Measurements from ENCODE around the gene ANO1. TPM values are rescaled to one million over a fixed set of nuclear protein-coding genes. Genes with fewer than 3 reads are reported as not detected.
A peak's percentile ranks its signal among the peaks of the same experiment; 100 is the strongest.

Gene ANO1
- total and polyA plus RNA-seq, 2 of the 8 experiments (the other 6 are each of a cell fraction or from before 2014, with no cell fraction given): 4.7 to 5.0 TPM

DNA sequence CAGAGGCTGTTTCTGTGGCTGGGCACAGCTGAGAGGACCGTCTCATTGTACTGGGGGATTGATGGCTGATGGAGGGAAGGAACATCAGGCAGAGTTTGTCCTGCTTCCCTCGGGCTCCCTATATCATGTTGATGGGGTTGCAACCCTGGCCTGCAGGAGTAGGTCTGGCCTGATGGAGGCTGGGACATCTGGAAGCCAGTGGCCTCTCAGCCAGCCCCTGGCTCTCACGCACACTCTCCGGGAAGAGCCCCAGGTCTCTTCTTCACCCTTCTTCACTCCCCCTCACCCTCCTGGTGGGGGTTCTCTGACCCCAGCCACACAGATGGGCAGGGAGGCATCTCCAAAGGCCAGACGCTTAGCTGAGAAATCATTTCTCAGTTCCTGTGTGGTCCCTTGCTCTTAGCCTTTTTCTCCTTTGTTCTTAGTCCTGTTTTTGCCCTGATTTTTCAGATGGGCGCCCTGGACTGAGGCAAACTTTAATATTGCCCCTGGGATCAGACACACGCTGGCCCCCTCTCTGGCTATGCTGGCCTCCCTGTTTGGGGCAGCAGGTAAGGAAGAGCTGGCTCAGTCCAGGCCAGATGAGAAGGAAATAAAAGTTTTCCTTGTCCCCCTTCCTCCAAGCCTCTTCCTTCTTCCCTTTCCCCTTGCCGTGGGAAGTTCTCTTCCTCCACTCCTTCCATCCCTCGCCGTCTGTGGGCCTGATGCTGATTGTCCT is 13.9 kb upstream of the ANO1 start:
- DNase-seq (ENCODE audit: low read depth in 1 of 2, low spot score in 2 of 2) (peak in 1 of 2 experiments; percentile 39), FAIRE-seq (no peak)
- no peak overlapping the region for H3K4ac ChIP-seq (replicated peaks; ENCODE audit: insufficient read length, low read depth, low read length)
- H3K18ac ChIP-seq (ENCODE audit: extremely low read depth, low read length): no peak overlapping the region
- H4K20me1 ChIP-seq (replicated peaks in 1 of 2; ENCODE audit: control insufficient read depth in 1 of 2, insufficient read depth in 2 of 2, low read length in 2 of 2): no peaks in the 10 kb centered on the region
- H4K8ac ChIP-seq (ENCODE audit: extremely low read depth, insufficient read depth, low read length): no peak overlapping the region
- H4K5ac ChIP-seq (ENCODE audit: insufficient read length, low read depth, low read length): no peak overlapping the region
- no peak overlapping the region for H2AFZ ChIP-seq (ENCODE audit: low read length)
- H2BK20ac ChIP-seq (ENCODE audit: low read length): no peak overlapping the region
- 0 out of 2 replicates have a peak overlapping the region, but pooled peaks have one; percentile 32 for H2AK5ac ChIP-seq (ENCODE audit: low read depth, low read length)
- no peak overlapping the region for H3K27ac ChIP-seq (ENCODE audit: low read depth, low read length)
- H2BK15ac ChIP-seq (ENCODE audit: low read length): no peak overlapping the region
- H3K4me3 ChIP-seq (ENCODE audit: extremely low read depth in 1 of 4, insufficient read depth in 2 of 4, low read depth in 3 of 4, low read length in 4 of 4): no peak overlapping the region
- ChIA-PET POLR2A (ENCODE audit: partially characterized antibody) (no interaction called here), CTCF (ENCODE audit: partially characterized antibody) (interaction anchor here (0.8 to 1.8 kb wide), 3 partner anchors 15 to 149 kb away, joined by 3 to 8 read pairs (median 3); no protein-coding TSS in a partner anchor)
- no peak overlapping the region for H2BK120ac ChIP-seq (replicated peaks; ENCODE audit: low read depth, low read length)
- H3K4me1 ChIP-seq (replicated peaks in 1 of 4; ENCODE audit: control insufficient read depth in 3 of 4, insufficient read depth in 4 of 4, low read length in 3 of 4): peaks cover 5 to 28% (median 7%) of the 10 kb centered on the region in 4 experiments
- H3K36me3 ChIP-seq (ENCODE audit: control insufficient read depth in 2 of 4, insufficient read depth in 4 of 4, low read length in 3 of 4): no peaks in the 10 kb centered on the region
- H3K56ac ChIP-seq (replicated peaks; ENCODE audit: insufficient read length, low read depth, low read length): no peak overlapping the region
- H3K23me2 ChIP-seq (ENCODE audit: low read depth, low read length): no peaks in the 10 kb centered on the region
- H2BK5ac ChIP-seq (ENCODE audit: low read depth, low read length): no peak overlapping the region
- no peak overlapping the region for H4K91ac ChIP-seq (replicated peaks; ENCODE audit: insufficient read length, low read length)
- H3K23ac ChIP-seq (ENCODE audit: insufficient read length): no peak overlapping the region
- no peaks in the 10 kb centered on the region for H3K79me2 ChIP-seq (ENCODE audit: control insufficient read depth in 1 of 2, insufficient read depth in 2 of 2, low read length in 2 of 2)
- no peaks in the 10 kb centered on the region for H3K9me3 ChIP-seq (ENCODE audit: insufficient read depth in 2 of 2, low read depth in 1 of 2, low read length in 1 of 2)
- H3K9ac ChIP-seq (replicated peaks in 1 of 4; ENCODE audit: extremely low read depth in 1 of 4, low read depth in 3 of 4, low read length in 3 of 4): no peak overlapping the region
- H3K14ac ChIP-seq (ENCODE audit: insufficient read length): no peak overlapping the region
- H3K79me1 ChIP-seq (ENCODE audit: low read depth, low read length): no peaks in the 10 kb centered on the region
- H2BK12ac ChIP-seq (ENCODE audit: low read depth, low read length): 0 out of 2 replicates have a peak overlapping the region, but pooled peaks have one; percentile 17
- WGBS, 2 experiments (ENCODE audit: extremely low coverage in 1 of 2, insufficient coverage in 1 of 2, insufficient read length in 1 of 2, insufficient replicate concordance in 2 of 2, low coverage in 1 of 2, low lambda C conversion rate in 2 of 2, missing lambda C conversion rate in 1 of 2): 92% methylated on average over 10 of the region's 10 CpGs; no CpG with 5 or more reads in 1 of the 2 experiments
- H3K27me3 ChIP-seq (replicated peaks in 1 of 4; ENCODE audit: control insufficient read depth in 3 of 4, extremely low read depth in 1 of 4, insufficient read depth in 3 of 4, low read length in 3 of 4): peaks cover 0 to 4% (median 0%) of the 10 kb centered on the region in 4 experiments; a peak in 2 of 7 replicates
- no peak overlapping the region for H3K4me2 ChIP-seq (ENCODE audit: insufficient read depth in 1 of 2, low read depth in 2 of 2, low read length in 2 of 2)
- TF ChIP-seq NANOG (IDR thresholded peaks at IDR 0.05; ENCODE audit: insufficient read depth, low read depth, low read length, poor library complexity, severe bottlenecking) (no peak), RFX5 (IDR thresholded peaks at IDR 0.05; ENCODE audit: borderline replicate concordance, low read depth, low read length) (no peak), POU5F1 (IDR thresholded peaks at IDR 0.05; ENCODE audit: low read depth, low read length) (no peak), USF2 (IDR thresholded peaks at IDR 0.05; ENCODE audit: low read length) (no peak), ASH2L (IDR thresholded peaks at IDR 0.05; ENCODE audit: low read length) (no peak), SIN3A (conservative IDR thresholded peaks at IDR 0.05 in 1 of 2, IDR thresholded peaks at IDR 0.05 in 1 of 2; ENCODE audit: low read depth in 1 of 2, low read length in 2 of 2) (no peak), SUZ12 (IDR thresholded peaks at IDR 0.05; ENCODE audit: low read length) (no peak), RAD21 (IDR thresholded peaks at IDR 0.05 in 1 of 2, conservative IDR thresholded peaks at IDR 0.05 in 1 of 2; ENCODE audit: low read depth in 2 of 2, low read length in 2 of 2) (no peak), CTBP2 (IDR thresholded peaks at IDR 0.05; ENCODE audit: borderline replicate concordance, insufficient read depth, insufficient read length, low read length) (no peak)
- TF ChIP-seq, protein P1, sequence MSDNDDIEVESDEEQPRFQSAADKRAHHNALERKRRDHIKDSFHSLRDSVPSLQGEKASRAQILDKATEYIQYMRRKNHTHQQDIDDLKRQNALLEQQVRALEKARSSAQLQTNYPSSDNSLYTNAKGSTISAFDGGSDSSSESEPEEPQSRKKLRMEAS (IDR thresholded peaks at IDR 0.05): no peak
